Measurements from ENCODE around the gene STRA6.

DNA sequence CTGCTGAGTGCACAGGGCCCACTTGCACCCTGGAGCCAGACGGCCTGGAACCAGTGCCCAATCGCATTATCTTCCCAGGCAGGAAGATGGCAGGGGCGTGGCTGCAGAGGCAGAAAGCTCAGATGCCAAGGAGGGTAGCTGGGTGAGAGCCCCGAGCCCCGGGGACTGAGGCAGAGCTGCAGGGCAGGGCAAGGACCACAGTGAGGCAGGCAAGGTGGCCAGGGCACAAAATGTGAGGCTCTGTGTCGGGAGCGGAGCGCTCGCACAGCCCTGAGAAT lies 31.9 kb upstream of the STRA6 start:
- no peak for TF ChIP-seq SIN3A (IDR thresholded peaks at IDR 0.05; ENCODE audit: borderline replicate concordance, low read depth, low read length)
- no peak for TF ChIP-seq TCF12 (IDR thresholded peaks at IDR 0.05)
- TF ChIP-seq, protein P1, sequence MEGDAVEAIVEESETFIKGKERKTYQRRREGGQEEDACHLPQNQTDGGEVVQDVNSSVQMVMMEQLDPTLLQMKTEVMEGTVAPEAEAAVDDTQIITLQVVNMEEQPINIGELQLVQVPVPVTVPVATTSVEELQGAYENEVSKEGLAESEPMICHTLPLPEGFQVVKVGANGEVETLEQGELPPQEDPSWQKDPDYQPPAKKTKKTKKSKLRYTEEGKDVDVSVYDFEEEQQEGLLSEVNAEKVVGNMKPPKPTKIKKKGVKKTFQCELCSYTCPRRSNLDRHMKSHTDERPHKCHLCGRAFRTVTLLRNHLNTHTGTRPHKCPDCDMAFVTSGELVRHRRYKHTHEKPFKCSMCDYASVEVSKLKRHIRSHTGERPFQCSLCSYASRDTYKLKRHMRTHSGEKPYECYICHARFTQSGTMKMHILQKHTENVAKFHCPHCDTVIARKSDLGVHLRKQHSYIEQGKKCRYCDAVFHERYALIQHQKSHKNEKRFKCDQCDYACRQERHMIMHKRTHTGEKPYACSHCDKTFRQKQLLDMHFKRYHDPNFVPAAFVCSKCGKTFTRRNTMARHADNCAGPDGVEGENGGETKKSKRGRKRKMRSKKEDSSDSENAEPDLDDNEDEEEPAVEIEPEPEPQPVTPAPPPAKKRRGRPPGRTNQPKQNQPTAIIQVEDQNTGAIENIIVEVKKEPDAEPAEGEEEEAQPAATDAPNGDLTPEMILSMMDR (IDR thresholded peaks at IDR 0.05): no peak
- TF ChIP-seq, protein P2, sequence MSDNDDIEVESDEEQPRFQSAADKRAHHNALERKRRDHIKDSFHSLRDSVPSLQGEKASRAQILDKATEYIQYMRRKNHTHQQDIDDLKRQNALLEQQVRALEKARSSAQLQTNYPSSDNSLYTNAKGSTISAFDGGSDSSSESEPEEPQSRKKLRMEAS (IDR thresholded peaks at IDR 0.05; ENCODE audit: low read depth): no peak
- no peak for TF ChIP-seq REST (IDR thresholded peaks at IDR 0.05; ENCODE audit: low read depth, low read length)
